Medulla oblongata (tissue), 1 donor: ENCODE results near the gene RNF217.
A peak's percentile ranks its signal among the peaks of the same experiment; 100 is the strongest.
"Not testable (repeated sequence)": the region's sequence is repeated elsewhere in the genome, so short reads cannot be mapped to it uniquely, and the experiment has no call there.

Experiments used
- DNase-seq: peaks from one replicate; pipeline ENCODE4 v3.0.0-alpha.2; 2015; ENCODE audit errors: extremely low spot score

Gene RNF217

GRCh38 chr6:125050663-125051318, 88.6 kb downstream of the RNF217 start:
- no peak for DNase-seq

GRCh38 chr6:125053809-125054208, 91.6 kb downstream of the RNF217 start:
- no peak for DNase-seq

- peak; percentile 49 for DNase-seq
These were observed 92.1 kb downstream of the RNF217 start for GRCh38 chr6:125054331-125054730.

DNA sequence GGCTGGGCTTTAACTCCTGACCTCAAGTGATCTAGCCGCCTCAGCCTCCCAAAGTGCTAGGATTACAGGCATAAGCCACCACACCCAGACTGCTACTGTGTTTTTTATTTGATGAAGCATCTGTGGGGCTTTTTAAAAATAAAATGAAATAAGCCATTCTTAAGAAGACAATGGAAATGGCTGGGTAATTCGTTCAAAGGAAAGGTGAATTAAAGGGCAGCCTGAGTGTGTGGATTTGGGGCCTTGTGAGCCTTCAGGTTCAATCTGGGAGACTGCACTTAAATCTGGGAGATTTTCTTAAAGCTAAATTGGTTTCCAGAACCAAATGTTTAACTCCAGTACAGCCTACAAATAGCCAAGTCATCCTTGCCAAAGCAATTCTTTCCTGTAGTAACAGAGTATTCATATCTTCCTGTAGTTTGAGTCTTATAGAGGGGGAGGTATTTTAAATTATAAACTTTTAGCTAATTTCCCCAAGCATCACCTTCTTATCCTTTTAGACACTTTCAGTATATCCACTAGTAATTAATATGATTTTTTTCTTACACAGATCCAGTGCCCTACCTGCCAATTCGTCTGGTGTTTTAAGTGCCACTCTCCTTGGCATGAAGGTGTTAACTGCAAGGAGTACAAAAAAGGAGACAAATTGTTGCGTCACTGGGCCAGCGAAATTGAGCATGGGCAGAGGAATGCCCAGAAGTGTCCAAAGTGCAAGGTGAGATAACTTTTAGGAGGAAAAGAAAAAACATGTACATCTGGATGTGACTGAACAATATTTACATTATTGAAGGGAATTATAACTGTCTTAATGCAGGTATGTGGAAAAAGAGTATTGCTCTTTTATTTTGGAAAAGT, 95.4 kb downstream of the RNF217 start:
- DNase-seq: no peak

- no peak for DNase-seq
These were observed 96.3 kb downstream of the RNF217 start for GRCh38 chr6:125058546-125058945.

- DNase-seq: no peak
These were observed 101.1 kb downstream of the RNF217 start for GRCh38 chr6:125063307-125063706.

GRCh38 chr6:125066140-125066539, 103.9 kb downstream of the RNF217 start:
- DNase-seq: no peak

DNA sequence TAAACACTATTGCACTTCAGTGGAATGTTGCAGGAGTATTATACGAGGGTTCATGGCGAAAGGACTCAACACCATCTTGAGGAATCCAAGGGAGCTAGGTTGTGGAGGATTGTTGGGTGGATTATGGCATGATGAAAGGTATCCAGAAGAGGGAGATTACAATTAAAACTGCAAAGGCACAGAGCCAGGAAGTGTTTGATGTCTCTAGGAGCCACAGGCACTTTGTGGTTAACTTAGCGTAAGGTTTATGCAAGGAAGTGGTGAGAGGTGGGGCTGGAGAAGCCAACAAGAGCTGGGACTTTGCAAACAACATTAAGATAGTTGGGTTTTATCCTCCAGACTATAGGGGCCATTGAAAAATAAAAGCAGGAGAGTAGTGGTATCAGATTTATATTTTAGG, 104.7 kb downstream of the RNF217 start:
- DNase-seq: no peak

DNA sequence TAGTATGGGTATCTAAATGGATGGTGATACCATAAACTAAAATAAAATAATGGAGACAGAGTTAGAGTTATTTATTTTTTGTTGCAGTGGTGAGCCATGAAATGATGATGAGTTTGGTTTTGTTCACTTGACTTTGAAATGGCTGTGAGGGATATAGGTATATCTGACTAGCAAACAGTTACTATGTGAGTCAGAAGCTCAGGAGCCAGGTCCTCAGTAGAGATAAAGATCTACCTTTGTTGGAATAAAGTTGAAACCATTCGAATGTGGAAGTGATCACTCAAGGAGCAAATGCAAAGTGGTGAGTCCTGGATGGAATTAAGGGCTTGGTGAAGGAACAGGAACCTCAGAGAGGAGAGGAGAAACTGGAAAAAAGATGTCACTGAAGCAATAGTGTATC, 105.3 kb downstream of the RNF217 start:
- DNase-seq: no peak

DNA sequence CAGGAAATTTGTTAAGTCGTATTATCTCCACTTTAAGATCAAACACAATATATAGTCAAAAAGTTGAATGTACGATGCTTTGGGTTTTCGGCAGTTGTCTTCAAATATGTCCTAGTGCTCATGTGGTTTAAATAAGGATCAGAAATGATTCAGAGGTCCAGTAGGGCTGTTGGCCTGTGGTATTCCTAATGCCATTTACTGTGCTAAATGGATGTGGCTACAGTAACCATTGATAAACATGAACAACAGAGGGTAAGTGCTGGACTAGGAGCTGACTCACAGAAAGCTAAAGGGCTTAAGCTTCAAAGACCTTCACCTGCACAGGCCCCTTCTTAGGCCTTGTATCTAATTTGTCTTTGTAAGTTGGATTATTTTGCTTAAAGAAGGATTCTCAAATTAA, 110.8 kb downstream of the RNF217 start:
- DNase-seq: no peak

- no peak for DNase-seq
These were observed 111.9 kb downstream of the RNF217 start for GRCh38 chr6:125074120-125074519.

- DNase-seq: not testable (repeated sequence)
These were observed 112.8 kb downstream of the RNF217 start for GRCh38 chr6:125075073-125075472.

DNA sequence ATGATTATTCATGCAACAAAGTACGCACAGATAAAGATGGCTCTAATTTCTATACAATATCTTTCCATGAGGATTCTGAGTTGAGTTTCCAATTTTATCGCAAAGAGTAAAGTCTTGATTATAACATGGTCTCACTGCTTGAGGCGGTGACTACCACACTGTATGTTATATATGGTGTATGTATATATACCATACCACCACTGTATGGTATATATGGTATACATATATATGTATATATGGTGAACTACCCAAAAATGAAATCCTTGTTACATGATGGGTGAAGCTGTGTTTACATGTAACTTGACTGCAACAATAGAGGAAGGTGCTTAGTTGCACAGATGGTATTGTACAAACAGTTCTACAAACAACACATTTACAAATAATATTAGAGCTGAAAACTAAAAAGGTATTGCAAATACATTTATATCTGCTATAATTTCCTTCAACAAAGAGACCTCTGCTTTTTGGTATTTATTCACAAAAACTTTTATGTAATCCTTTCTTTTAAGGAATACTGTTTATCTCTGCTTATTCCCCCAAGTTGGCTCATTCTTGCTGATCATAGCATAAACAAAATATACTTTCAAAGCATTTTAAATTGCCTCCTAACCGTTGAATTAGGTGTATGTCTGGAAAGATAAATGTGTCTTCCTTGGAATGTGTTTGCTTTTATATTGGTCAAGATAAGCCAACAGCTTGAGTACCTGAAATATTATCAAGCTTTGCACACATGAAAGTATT, 113.7 kb downstream of the RNF217 start:
- no peak for DNase-seq

DNA sequence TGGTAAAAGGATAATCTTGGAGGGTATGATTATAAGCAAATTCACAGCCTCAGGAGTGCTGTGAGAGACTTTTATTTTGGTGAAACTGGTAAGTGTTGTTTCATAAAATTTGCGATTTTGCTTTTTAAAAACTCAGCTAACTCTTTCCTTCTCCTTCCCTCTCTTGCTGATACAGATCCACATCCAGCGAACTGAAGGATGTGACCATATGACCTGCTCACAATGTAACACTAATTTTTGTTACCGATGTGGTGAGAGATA, 114.2 kb downstream of the RNF217 start:
- DNase-seq: no peak

- DNase-seq: no peak
These were observed 115.2 kb downstream of the RNF217 start for GRCh38 chr6:125077453-125077852.

DNA sequence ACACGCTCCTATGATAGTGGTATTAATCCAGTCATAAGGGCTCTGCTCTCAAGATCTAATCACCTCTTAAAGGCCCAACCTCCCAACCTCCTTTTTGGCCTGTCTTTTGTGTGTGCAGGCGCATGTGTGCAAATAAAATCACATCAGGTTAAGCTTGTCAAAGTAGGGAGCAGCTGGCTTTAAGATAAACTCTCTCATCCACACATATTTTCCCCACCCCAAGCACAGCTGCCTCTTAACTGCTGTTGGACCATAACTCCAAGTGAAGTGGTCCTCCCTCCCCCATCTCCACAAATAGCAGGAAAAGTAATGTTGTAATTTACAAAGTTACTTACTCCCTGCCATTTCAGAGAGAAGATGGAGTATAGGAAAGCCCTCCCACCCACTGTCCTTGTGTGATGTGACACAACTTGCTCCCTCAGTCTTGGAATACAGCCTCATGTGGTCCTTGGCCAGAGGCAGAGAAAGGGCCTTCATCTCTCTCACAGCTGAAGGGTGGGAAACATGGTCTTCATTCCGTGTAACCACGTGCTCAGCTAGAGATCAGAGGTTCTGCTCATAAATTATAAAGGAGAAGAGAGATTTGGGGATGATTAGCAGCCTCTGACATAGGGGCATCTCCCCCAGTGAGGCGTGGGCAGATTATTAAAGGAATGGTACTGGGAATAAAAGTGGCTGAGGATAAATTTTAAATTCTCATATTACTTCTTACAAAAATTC, 116.5 kb downstream of the RNF217 start:
- DNase-seq: no peak

GRCh38 chr6:125082908-125083683, 120.9 kb downstream of the RNF217 start:
- no peak for DNase-seq

GRCh38 chr6:125083684-125083990, 121.4 kb downstream of the RNF217 start:
- no peak for DNase-seq

DNA sequence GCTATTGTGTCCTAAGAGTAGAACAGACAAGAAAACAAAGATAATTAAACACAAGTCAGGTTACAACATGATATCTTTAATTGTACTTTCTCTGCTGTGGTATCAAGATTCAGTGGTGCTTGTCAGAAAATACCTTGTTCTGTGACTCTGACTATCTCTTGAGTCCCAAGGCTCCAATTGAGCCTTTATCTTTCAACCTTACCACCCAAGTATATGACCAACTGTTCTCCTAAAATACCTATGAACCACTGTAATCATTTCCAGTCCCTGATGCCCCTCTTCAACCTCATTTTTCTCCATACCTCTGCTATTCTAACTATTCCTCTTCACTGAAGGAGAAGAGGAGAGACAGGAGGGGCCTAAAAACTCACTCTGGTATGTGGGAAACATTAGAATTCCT, 124.5 kb downstream of the RNF217 start:
- DNase-seq: no peak

DNA sequence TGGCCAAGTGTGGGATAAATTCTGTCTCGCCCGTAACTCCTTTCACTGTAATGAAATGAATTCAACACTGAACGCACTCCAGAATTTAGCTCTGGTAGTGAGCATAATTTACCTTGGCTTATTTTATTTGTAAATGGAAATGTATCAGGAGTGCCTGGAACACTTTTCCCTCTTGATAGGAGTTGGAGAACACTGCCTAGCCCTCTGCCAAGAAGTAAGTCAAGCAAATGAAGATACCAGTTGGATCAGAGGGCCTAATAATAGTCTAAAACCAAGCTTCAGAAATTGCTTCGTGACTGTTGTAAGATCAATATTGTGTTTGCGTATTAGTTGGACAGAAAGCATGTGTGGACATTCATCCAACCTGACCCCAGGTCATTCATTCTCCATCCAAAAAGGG, 126.7 kb downstream of the RNF217 start:
- DNase-seq: no peak

DNA sequence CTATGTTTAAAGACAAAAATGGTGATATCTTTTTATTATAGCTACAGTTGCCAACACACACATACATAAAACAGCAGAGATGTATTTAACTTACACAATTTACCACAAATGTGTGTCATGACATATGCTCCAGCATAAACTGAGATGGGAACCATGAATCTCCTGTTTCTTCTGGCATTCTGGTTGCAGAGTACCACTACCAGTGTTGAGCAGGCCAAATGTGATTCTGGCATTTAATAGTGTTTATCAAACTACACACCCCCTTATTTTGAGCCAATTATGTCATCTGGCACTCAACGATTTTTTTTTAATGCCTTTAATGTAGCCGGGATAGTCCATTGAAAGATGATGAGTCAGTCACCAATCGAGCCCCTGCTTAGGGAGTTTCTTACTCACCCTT, 132.3 kb downstream of the RNF217 start:
- DNase-seq: no peak
